Neural cell (in vitro differentiated cells): Measurements from ENCODE around the gene DNAAF5. TPM values are rescaled to one million over a fixed set of nuclear protein-coding genes. Genes with fewer than 3 reads are reported as not detected.

Experiments used
- H2AFZ ChIP-seq: fragments of 200-600, 300-800 bp; sonication (generic), shearing (Covaris generic); 2 replicates; pipeline ENCODE4 v1.6.0; 2014; ENCODE audit warnings: low read depth, mild to moderate bottlenecking, antibody characterized with exemption, low read length, moderate library complexity
- H3F3A ChIP-seq: fragments of 200-600 bp; shearing (Covaris generic); 2 replicates; pipeline ENCODE4 v1.6.1; 2016; ENCODE audit warnings: mild to moderate bottlenecking, moderate library complexity, mixed read lengths, antibody characterized with exemption, low read length; ENCODE audit not compliant: insufficient read depth, poor library complexity, severe bottlenecking
- H3K27ac ChIP-seq: fragments of 200-600, 300-800 bp; sonication (generic), shearing (Covaris generic); 2 replicates; pipeline ENCODE4 v1.5.1; 2014; ENCODE audit warnings: mild to moderate bottlenecking, low read length, moderate library complexity
- H3K27me3 ChIP-seq: fragments of 300-800, 200-600 bp; sonication (generic), shearing (Covaris generic); 2 replicates; pipeline ENCODE4 v1.6.0; 2014; ENCODE audit warnings: mild to moderate bottlenecking, low read depth, low read length, moderate library complexity; ENCODE audit not compliant: insufficient read depth
- H3K36me3 ChIP-seq: fragments of 300-800, 200-600 bp; sonication (generic), shearing (Covaris generic); 2 replicates; pipeline ENCODE4 v1.5.1; 2014; ENCODE audit warnings: mild to moderate bottlenecking, antibody characterized with exemption, low read length, moderate library complexity; ENCODE audit not compliant: insufficient read depth
- H3K4me2 ChIP-seq: fragments of 300-800, 200-600 bp; sonication (generic), shearing (Covaris generic); 2 replicates; pipeline ENCODE4 v1.6.0; 2014; ENCODE audit warnings: mild to moderate bottlenecking, low read length
- H3K4me3 ChIP-seq: fragments of 300-800, 200-600 bp; sonication (generic), shearing (Covaris generic); 2 replicates; pipeline ENCODE4 v1.5.1; 2014; ENCODE audit warnings: mild to moderate bottlenecking, low read length, moderate library complexity
- H3K79me2 ChIP-seq: fragments of 200-600 bp; shearing (Covaris generic); replicated peaks from 2 replicates; pipeline ENCODE4 v1.6.0; 2014; ENCODE audit warnings: mild to moderate bottlenecking, low read length, moderate library complexity; ENCODE audit not compliant: insufficient read depth
- H3K9ac ChIP-seq: fragments of 300-800, 200-600 bp; sonication (generic), shearing (Covaris generic); 2 replicates; pipeline ENCODE4 v1.6.1; 2016; ENCODE audit warnings: mild to moderate bottlenecking, low read length, mixed read lengths
- H3K9me2 ChIP-seq: fragments of 200-600 bp; shearing (Covaris generic); 2 replicates; pipeline ENCODE4 v1.6.1; 2016; ENCODE audit warnings: mild to moderate bottlenecking, low read length, mixed read lengths; ENCODE audit not compliant: insufficient read depth
- H3K9me3 ChIP-seq: fragments of 200-600, 300-800 bp; sonication (generic), shearing (Covaris generic); 2 replicates; pipeline ENCODE4 v1.6.1; 2016; ENCODE audit warnings: mild to moderate bottlenecking, mixed run types, low read length, moderate library complexity, mixed read lengths
- H4K20me1 ChIP-seq: fragments of 200-600 bp; shearing (Covaris generic); 2 replicates; pipeline ENCODE4 v1.6.1; 2016; ENCODE audit warnings: mild to moderate bottlenecking, mixed run types; ENCODE audit not compliant: insufficient read depth
- CTCF ChIP-seq: fragments of 450-650 bp; IDR thresholded peaks from 2 replicates; pipeline ENCODE4 v1.5.1; 2014; ENCODE audit warnings: antibody characterized with exemption, mild to moderate bottlenecking, moderate library complexity; ENCODE audit not compliant: poor library complexity, severe bottlenecking
- EP300 ChIP-seq: fragments of 450-650 bp; conservative IDR thresholded peaks from 2 replicates; pipeline ENCODE4 v1.6.1; 2014; ENCODE audit warnings: antibody characterized with exemption, mild to moderate bottlenecking, moderate library complexity; ENCODE audit not compliant: poor library complexity, severe bottlenecking
- EZH2 ChIP-seq: fragments of 200-600, 300-800 bp; shearing (Covaris generic), sonication (generic); IDR thresholded peaks from 2 replicates; pipeline ENCODE4 v1.6.1; 2014; ENCODE audit warnings: antibody characterized with exemption, low read length, borderline replicate concordance, mild to moderate bottlenecking; ENCODE audit not compliant: insufficient read depth, poor library complexity, severe bottlenecking
- MXI1 ChIP-seq: fragments of 450-650 bp; conservative IDR thresholded peaks from 2 replicates; pipeline ENCODE4 v1.6.1; 2014; ENCODE audit warnings: antibody characterized with exemption, mild to moderate bottlenecking; ENCODE audit not compliant: poor library complexity, severe bottlenecking
- POLR2AphosphoS5 ChIP-seq: IDR thresholded peaks from 2 replicates; pipeline ENCODE4 v1.6.1; 2012
- RAD21 ChIP-seq: fragments of 450-650 bp; conservative IDR thresholded peaks from 2 replicates; pipeline ENCODE4 v1.6.1; 2014; ENCODE audit warnings: antibody characterized with exemption, mild to moderate bottlenecking, moderate library complexity
- SMC3 ChIP-seq: fragments of 450-650 bp; conservative IDR thresholded peaks from 2 replicates; pipeline ENCODE4 v1.6.1; 2014; ENCODE audit warnings: antibody characterized with exemption, mild to moderate bottlenecking, moderate library complexity; ENCODE audit not compliant: poor library complexity
- TAF1 ChIP-seq: IDR thresholded peaks from 2 replicates; pipeline ENCODE4 v1.6.1; 2012; ENCODE audit warnings: low read depth
- polyA plus RNA-seq: library from polyadenylated mRNA; depleted of rRNA; stranded (reverse); fragments of >200 nt; gene quantifications from 2 replicates; pipeline ENCODE4 v1.2.3, GENCODE V29; 2014
- TF ChIP-seq, protein P1 (sequence below): IDR thresholded peaks from 2 replicates; pipeline ENCODE4 v1.6.1; 2012; ENCODE audit warnings: borderline replicate concordance

Gene DNAAF5
- polyA plus RNA-seq, 1 donor from 2014 or later: 5.3 TPM

DNA sequence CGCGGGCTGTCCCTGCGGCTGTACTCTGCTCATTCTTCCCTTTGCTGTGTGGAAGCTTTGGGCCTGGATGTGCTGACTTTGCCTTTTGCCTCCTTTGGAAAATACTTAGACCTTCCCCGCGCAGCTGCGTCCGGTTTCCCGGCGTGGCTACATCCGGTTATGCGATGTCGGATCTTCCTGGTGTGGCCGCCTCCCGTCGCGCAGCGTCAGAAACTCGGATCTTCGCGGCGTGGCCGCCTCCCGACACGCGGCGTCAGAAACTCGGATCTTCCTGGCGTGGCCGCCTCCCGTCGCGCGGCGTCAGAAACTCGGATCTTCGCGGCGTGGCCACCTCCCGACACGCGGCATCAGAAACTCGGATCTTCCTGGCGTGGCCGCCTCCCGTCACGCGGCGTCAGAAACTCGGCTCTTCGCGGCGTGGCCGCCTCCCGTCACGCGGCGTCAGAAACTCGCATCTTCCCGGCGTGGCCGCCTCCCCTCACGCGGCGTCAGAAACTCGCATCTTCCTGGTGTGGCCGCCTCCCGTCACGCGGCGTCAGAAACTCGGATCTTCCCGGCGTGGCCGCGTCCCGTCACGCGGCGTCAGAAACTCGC, 55.5 kb downstream of the DNAAF5 start:
- no peak for TF ChIP-seq CTCF
- no peak for TF ChIP-seq SMC3
- TF ChIP-seq RAD21: no peak
- TF ChIP-seq EP300: no peak
- Histone ChIP-seq H3K4me2 (no peak overlapping the region), H3K4me3 (no peak overlapping the region), H3F3A (no peaks in the 10 kb centered on the region), H2AFZ (no peak overlapping the region), H3K27ac (no peak overlapping the region), H3K9ac (no peak overlapping the region), H3K36me3 (no peaks in the 10 kb centered on the region), H4K20me1 (no peaks in the 10 kb centered on the region), H3K27me3 (no peaks in the 10 kb centered on the region), H3K79me2 (no peaks in the 10 kb centered on the region), H3K9me3 (no peaks in the 10 kb centered on the region), H3K9me2 (no peaks in the 10 kb centered on the region)

GRCh38 chr7:782718-783449, 56.4 kb downstream of the DNAAF5 start:
- H3F3A ChIP-seq: no peaks in the 10 kb centered on the region
- no peak overlapping the region for H2AFZ ChIP-seq
- no peak overlapping the region for H3K9ac ChIP-seq
- H3K36me3 ChIP-seq: no peaks in the 10 kb centered on the region
- no peak overlapping the region for H3K4me2 ChIP-seq
- H3K9me3 ChIP-seq: no peaks in the 10 kb centered on the region
- no peaks in the 10 kb centered on the region for H4K20me1 ChIP-seq
- no peaks in the 10 kb centered on the region for H3K27me3 ChIP-seq
- H3K4me3 ChIP-seq: no peak overlapping the region
- H3K27ac ChIP-seq: no peak overlapping the region
- H3K9me2 ChIP-seq: no peaks in the 10 kb centered on the region
- TF ChIP-seq SMC3: no peak
- TF ChIP-seq, protein P1, sequence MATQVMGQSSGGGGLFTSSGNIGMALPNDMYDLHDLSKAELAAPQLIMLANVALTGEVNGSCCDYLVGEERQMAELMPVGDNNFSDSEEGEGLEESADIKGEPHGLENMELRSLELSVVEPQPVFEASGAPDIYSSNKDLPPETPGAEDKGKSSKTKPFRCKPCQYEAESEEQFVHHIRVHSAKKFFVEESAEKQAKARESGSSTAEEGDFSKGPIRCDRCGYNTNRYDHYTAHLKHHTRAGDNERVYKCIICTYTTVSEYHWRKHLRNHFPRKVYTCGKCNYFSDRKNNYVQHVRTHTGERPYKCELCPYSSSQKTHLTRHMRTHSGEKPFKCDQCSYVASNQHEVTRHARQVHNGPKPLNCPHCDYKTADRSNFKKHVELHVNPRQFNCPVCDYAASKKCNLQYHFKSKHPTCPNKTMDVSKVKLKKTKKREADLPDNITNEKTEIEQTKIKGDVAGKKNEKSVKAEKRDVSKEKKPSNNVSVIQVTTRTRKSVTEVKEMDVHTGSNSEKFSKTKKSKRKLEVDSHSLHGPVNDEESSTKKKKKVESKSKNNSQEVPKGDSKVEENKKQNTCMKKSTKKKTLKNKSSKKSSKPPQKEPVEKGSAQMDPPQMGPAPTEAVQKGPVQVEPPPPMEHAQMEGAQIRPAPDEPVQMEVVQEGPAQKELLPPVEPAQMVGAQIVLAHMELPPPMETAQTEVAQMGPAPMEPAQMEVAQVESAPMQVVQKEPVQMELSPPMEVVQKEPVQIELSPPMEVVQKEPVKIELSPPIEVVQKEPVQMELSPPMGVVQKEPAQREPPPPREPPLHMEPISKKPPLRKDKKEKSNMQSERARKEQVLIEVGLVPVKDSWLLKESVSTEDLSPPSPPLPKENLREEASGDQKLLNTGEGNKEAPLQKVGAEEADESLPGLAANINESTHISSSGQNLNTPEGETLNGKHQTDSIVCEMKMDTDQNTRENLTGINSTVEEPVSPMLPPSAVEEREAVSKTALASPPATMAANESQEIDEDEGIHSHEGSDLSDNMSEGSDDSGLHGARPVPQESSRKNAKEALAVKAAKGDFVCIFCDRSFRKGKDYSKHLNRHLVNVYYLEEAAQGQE: no peak
- no peak for TF ChIP-seq POLR2AphosphoS5
- no peak for TF ChIP-seq EZH2
- TF ChIP-seq EP300: no peak
- TF ChIP-seq CTCF: no peak
- no peak for TF ChIP-seq RAD21
- no peak for TF ChIP-seq TAF1
- no peak for TF ChIP-seq MXI1
- no peaks in the 10 kb centered on the region for H3K79me2 ChIP-seq
